B cell (primary cell): ENCODE data around the gene UBE2Q1. TPM values are rescaled to one million over a fixed set of nuclear protein-coding genes. Genes with fewer than 3 reads are reported as not detected.

Experiments used
- ATAC-seq: fragments of 200-7000 bp; cut with Tn5 transposase; one replicate; pipeline ENCODE4 v1.10.0; 2021; ENCODE audit warnings: low read depth, mild to moderate bottlenecking, moderate number of reproducible peaks, moderate library complexity
- CTCF ChIA-PET: fragments of 350-600 bp; sonication (Branson Sonifier 250); formaldehyde crosslinking; loops from one replicate; lab custom pipeline; 2021; ENCODE audit warnings: antibody characterized with exemption, inconsistent platforms; lab: Charles Lee
- POLR2A ChIA-PET: fragments of 350-600 bp; sonication (Branson Sonifier 250); formaldehyde crosslinking; loops from one replicate; lab custom pipeline; 2021; ENCODE audit warnings: antibody characterized with exemption; lab: Charles Lee
- DNase-seq: peaks from one replicate; pipeline ENCODE4 v3.0.0; 2013
- H2AFZ ChIP-seq: 2 replicates; pipeline ENCODE4 v1.6.1; 2012; ENCODE audit warnings: mild to moderate bottlenecking, low read depth, low read length; ENCODE audit not compliant: insufficient read depth, poor library complexity, severe bottlenecking
- H3K27ac ChIP-seq, 2 donors: 1 replicate in 1 of 2; 2 replicates in 1 of 2; pipeline ENCODE4 v1.5.1; 2012 to 2013; ENCODE audit warnings: low read length in 2 of 2, mild to moderate bottlenecking in 2 of 2, moderate library complexity in 1 of 2
- H3K27me3 ChIP-seq, 4 experiments: fragments of 200-600 bp in 1 of 4; sonication (generic) in 1 of 4; replicated peaks in 1 of 4; 1 replicate in 2 of 4; 2 replicates in 2 of 4; pipeline versions ENCODE4 v1.6.1 to v1.7.0; 2013 to 2016; ENCODE audit warnings: low read length in 3 of 4, mild to moderate bottlenecking in 2 of 4, mixed read lengths in 1 of 4, moderate library complexity in 1 of 4; ENCODE audit not compliant: insufficient read depth in 4 of 4, control insufficient read depth in 3 of 4; ENCODE audit errors: control extremely low read depth in 1 of 4
- H3K36me3 ChIP-seq, 2 experiments: replicated peaks in 1 of 2; 1 replicate in 1 of 2; 2 replicates in 1 of 2; pipeline versions ENCODE4 v1.6.1 to v1.7.1; 2013; ENCODE audit warnings: low read length in 1 of 2; ENCODE audit not compliant: insufficient read depth in 2 of 2, control insufficient read depth in 1 of 2; ENCODE audit errors: control extremely low read depth in 1 of 2, extremely low read depth in 1 of 2
- H3K4me1 ChIP-seq, 2 donors: fragments of 200-600 bp in 1 of 2; sonication (generic) in 1 of 2; 1 replicate in 1 of 2; 2 replicates in 1 of 2; pipeline versions ENCODE4 v1.5.1 to v1.6.1; 2013 to 2017; ENCODE audit warnings: low read length in 2 of 2; ENCODE audit not compliant: control insufficient read depth in 2 of 2, insufficient read depth in 2 of 2
- H3K4me2 ChIP-seq: replicated peaks from 2 replicates; pipeline ENCODE3; 2012; ENCODE audit warnings: mild to moderate bottlenecking, low read depth, low read length; ENCODE audit not compliant: poor library complexity, severe bottlenecking
- H3K4me3 ChIP-seq, 5 experiments: fragments of 200-600 bp in 1 of 5; sonication (generic) in 1 of 5; 1 replicate in 3 of 5; 2 replicates in 2 of 5; pipeline versions ENCODE4 v1.5.1 to v1.7.0; 2011 to 2016; ENCODE audit warnings: low read length in 4 of 5, mild to moderate bottlenecking in 4 of 5, low read depth in 2 of 5, control low read depth in 1 of 5, moderate library complexity in 1 of 5; ENCODE audit not compliant: insufficient read depth in 1 of 5; ENCODE audit errors: control extremely low read depth in 1 of 5, extremely low read depth in 1 of 5
- H3K79me2 ChIP-seq: fragments of 200-600 bp; sonication (generic); one replicate; pipeline ENCODE4 v1.6.0; 2016; ENCODE audit warnings: low read length; ENCODE audit not compliant: control insufficient read depth, insufficient read depth
- H3K9ac ChIP-seq: fragments of 200-600 bp; sonication (generic); 2 replicates; pipeline ENCODE4 v1.6.1; 2017; ENCODE audit warnings: mild to moderate bottlenecking, low read length, moderate library complexity
- H3K9me3 ChIP-seq, 3 donors: one replicate each; pipeline versions ENCODE4 v1.6.1 to v1.7.1; 2013; ENCODE audit warnings: low read length in 2 of 3; ENCODE audit not compliant: control insufficient read depth in 2 of 3, insufficient read depth in 1 of 3; ENCODE audit errors: control extremely low read depth in 1 of 3
- H4K20me1 ChIP-seq: 2 replicates; pipeline ENCODE4 v1.6.0; 2012; ENCODE audit warnings: mild to moderate bottlenecking, low read length; ENCODE audit not compliant: insufficient read depth, control insufficient read depth, poor library complexity, severe bottlenecking
- H3K27ac Mint-ChIP-seq: one replicate; pipeline ENCODE4 v1.8.0; 2021; ENCODE audit warnings: mixed read lengths
- H3K27me3 Mint-ChIP-seq: one replicate; pipeline ENCODE4 v1.8.0; 2021; ENCODE audit warnings: mixed read lengths
- H3K4me1 Mint-ChIP-seq: one replicate; pipeline ENCODE4 v1.8.0; 2021; ENCODE audit warnings: mixed read lengths
- H3K4me3 Mint-ChIP-seq: one replicate; pipeline ENCODE4 v1.8.0; 2021; ENCODE audit warnings: mixed read lengths
- H3K9me3 Mint-ChIP-seq: one replicate; pipeline ENCODE4 v1.8.0; 2022; ENCODE audit warnings: mixed read lengths; ENCODE audit not compliant: insufficient read depth
- EZH2 ChIP-seq: IDR thresholded peaks from 2 replicates; pipeline ENCODE4 v1.6.1; 2012; ENCODE audit warnings: borderline replicate concordance, low read depth, mild to moderate bottlenecking, moderate library complexity, low read length; ENCODE audit not compliant: insufficient read depth, poor library complexity, severe bottlenecking
- WGBS: methylation state at CpG from one replicate; pipeline ENCODE4 v1.1.5; 2013; ENCODE audit warnings: missing lambda C conversion rate; ENCODE audit not compliant: insufficient coverage; 5-methylcytosine and 5-hydroxymethylcytosine counted together
- intact Hi-C: fragments of 100-400 bp; cut with micrococcal nuclease; formaldehyde crosslinking; loops from one replicate; pipeline ENCODE4 v1.10.0; 2022
- polyA plus RNA-seq: library from polyadenylated mRNA; depleted of rRNA; stranded (reverse); fragments of >200 nt; gene quantifications from 2 replicates; pipeline ENCODE4 v1.2.3, GENCODE V29; 2012
- total RNA-seq, 2 donors: library from RNA; stranded (reverse); fragments of 120-200 nt in 1 of 2; gene quantifications; 1 replicate in 1 of 2; 2 replicates in 1 of 2; pipeline versions ENCODE4 v1.2.3 to v1.2.4, GENCODE V29; 2013 to 2022
- TF ChIP-seq, protein P1 (sequence below): fragments of 200-600 bp; IDR thresholded peaks from one replicate; pipeline ENCODE4 v1.8.0; 2022; ENCODE audit warnings: antibody characterized with exemption, mild to moderate bottlenecking

Gene UBE2Q1
- total and polyA plus RNA-seq, 2 donors (not counting 1 experiment from before 2014, with no cell fraction given) = 14.3 to 108 TPM

DNA sequence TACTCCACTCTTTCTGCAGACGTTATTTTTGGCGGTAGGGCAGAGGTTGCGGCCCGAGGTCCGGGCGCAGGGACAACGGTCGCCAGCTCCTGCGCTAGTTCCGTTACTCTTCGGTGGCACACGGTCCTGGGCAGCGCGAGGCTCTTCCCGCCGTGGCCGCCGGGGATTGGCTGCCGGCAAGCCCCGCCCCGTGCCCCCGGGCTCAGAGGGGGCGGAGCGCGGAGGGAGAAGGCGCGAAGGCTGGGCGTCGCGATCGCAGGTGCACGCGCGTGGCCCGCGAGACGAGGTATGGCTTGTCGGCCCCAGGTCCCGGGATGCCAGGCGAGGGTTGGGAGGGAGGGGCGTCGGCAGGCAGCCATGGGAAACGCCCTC is 55.7 kb downstream of the UBE2Q1 start:
- Histone ChIP-seq H3K27ac (no peak overlapping the region), H3K9ac (peak overlapping the region; percentile 57), H3K9me3 (peaks cover 0 to 14% (median 4%) of the 10 kb centered on the region in 3 donors), H3K4me2 (peak overlapping the region; percentile 89), H2AFZ (peak overlapping the region; percentile 67), H3K36me3 (no peaks in the 10 kb centered on the region), H4K20me1 (no peaks in the 10 kb centered on the region), H3K27me3 (peaks cover 0 to 61% (median 31%) of the 10 kb centered on the region in 4 experiments), H3K4me1 (peaks cover 13 to 17% of the 10 kb centered on the region in 2 donors), H3K79me2 (no peaks in the 10 kb centered on the region), H3K4me3 (peak overlapping the region in 3 of 5 experiments; percentile 38 to 50 (median 44))
- intact Hi-C loops = no loop called here
- ATAC-seq (peak; percentile 33), DNase-seq (no peak)
- Mint-ChIP-seq H3K4me1 (peaks cover 21% of the 10 kb centered on the region), H3K4me3 (peak overlapping the region; percentile 76), H3K27me3 (peaks cover 41% of the 10 kb centered on the region), H3K27ac (no peak overlapping the region), H3K9me3 (no peaks in the 10 kb centered on the region)
- ChIA-PET CTCF (no interaction called here), POLR2A (no interaction called here)
- peak; percentile 49 for TF ChIP-seq EZH2
- TF ChIP-seq, protein P1, sequence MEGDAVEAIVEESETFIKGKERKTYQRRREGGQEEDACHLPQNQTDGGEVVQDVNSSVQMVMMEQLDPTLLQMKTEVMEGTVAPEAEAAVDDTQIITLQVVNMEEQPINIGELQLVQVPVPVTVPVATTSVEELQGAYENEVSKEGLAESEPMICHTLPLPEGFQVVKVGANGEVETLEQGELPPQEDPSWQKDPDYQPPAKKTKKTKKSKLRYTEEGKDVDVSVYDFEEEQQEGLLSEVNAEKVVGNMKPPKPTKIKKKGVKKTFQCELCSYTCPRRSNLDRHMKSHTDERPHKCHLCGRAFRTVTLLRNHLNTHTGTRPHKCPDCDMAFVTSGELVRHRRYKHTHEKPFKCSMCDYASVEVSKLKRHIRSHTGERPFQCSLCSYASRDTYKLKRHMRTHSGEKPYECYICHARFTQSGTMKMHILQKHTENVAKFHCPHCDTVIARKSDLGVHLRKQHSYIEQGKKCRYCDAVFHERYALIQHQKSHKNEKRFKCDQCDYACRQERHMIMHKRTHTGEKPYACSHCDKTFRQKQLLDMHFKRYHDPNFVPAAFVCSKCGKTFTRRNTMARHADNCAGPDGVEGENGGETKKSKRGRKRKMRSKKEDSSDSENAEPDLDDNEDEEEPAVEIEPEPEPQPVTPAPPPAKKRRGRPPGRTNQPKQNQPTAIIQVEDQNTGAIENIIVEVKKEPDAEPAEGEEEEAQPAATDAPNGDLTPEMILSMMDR = no peak
- WGBS = 26% methylated on average over 43 of the region's 43 CpGs

DNA sequence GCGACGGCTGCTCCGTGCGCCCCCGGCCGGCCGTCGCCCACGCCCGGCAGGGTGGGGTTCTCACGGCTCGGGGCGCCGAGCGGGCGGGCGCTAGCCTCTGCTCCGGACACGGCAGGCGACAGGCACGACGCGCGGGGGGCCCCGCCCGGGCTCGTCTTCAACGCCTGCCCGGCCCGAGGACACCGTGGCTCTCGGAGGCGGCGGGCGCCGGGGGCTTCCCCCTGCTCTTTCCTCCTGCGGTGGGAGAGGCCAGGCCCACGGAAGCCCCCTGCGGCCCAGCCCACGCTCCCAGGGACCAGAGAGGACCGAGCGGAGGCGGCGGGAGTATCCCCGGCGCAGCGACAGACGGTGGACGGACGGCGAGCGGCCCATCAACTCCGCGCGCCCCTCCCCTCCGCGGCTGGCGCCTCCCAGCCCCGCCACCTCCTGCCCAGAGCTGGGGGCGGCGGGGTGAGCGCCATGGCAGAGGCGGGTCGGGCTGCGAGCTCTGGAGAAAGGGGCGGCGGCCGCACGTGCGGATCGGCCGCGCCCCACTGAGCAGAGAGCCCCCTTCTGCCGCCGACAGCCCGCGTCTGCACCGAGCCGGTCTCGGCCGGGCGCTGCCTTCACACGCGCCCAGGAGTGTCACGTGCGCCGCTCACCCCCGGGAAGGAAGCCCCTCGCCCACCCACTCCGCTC is 56.3 kb downstream of the UBE2Q1 start, which contains the start of the genes SHE and TDRD10:
Gene SHE, minus strand, starts transcription at position 347 of the 678 bp plus-strand sequence. CDS start 386 bp downstream, outside the sequence.
Gene TDRD10, plus strand, starts transcription at position 154 of the 678 bp plus-strand sequence. CDS start 4,685 bp downstream, outside the sequence.
- TF ChIP-seq, protein P1 = no peak
- peak; percentile 79 for TF ChIP-seq EZH2
- peaks cover 36% of the 10 kb centered on the region for H3K27me3 Mint-ChIP-seq
- H3K27me3 ChIP-seq = peaks cover 0 to 56% (median 30%) of the 10 kb centered on the region in 4 experiments
- no peak within 1 kb of the TSS for H3K27ac Mint-ChIP-seq
- H3K9me3 ChIP-seq = peaks cover 0 to 14% (median 4%) of the 10 kb centered on the region in 3 donors
- no peaks in the 10 kb centered on the region for H3K36me3 ChIP-seq
- H3K79me2 ChIP-seq = no peaks in the 10 kb centered on the region
- H3K9me3 Mint-ChIP-seq = no peaks in the 10 kb centered on the region
- H3K4me1 Mint-ChIP-seq = peaks cover 22% of the 10 kb centered on the region
- POLR2A ChIA-PET = no interaction called here
- ATAC-seq (peak; percentile 51), DNase-seq (peak; percentile 49)
- intact Hi-C loops = no loop called here
- CTCF ChIA-PET = no interaction called here
- H3K9ac ChIP-seq = peak within 1 kb of the TSS; percentile 57
- H3K4me2 ChIP-seq = peak within 1 kb of the TSS; percentile 89
- H2AFZ ChIP-seq = peak within 1 kb of the TSS; percentile 67
- 5% methylated on average over 90 of the region's 90 CpGs for WGBS
- H3K4me3 Mint-ChIP-seq = peak within 1 kb of the TSS; percentile 76
- H3K4me1 ChIP-seq = peaks cover 18 to 22% of the 10 kb centered on the region in 2 donors
- H3K4me3 ChIP-seq = peak within 1 kb of the TSS in 3 of 5 experiments; percentile 38 to 50 (median 44)
- H3K27ac ChIP-seq = no peak within 1 kb of the TSS
- H4K20me1 ChIP-seq = no peaks in the 10 kb centered on the region
